Ramos (cell line): ENCODE results near the gene RNF8.
"Not testable (repeated sequence)": the region's sequence is repeated elsewhere in the genome, so short reads cannot be mapped to it uniquely, and the experiment has no call there.

Experiments used
- in situ Hi-C: fragments of 300-500 bp; cut with MboI; formaldehyde crosslinking; loops from one replicate; pipeline ENCODE4 v1.14.3; 2022; ENCODE audit warnings: low sequenced_read_pairs; ENCODE audit not compliant: unreplicated experiment

RNF8 gene

DNA sequence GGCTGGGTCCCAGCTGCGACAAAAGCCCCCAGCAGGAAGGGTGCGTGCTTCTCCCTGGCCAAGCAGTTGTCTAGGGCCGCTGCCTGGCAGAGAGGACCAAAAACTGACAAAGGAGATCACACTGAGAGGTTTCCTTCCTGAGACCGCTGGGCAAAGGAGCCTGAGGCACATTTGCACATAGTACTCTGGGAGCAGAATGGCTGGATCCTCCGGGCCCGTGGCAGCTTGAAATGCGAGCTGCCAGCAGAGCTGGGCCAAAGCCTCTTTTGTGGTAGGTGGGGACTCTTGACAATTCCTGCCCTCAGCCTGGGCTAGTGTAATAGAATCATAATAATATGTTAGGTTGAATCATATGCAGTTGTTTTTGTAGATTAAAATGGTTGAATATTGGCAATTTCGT, 33.1 kb upstream of the RNF8 start:
- in situ Hi-C loops = no loop called here

DNA sequence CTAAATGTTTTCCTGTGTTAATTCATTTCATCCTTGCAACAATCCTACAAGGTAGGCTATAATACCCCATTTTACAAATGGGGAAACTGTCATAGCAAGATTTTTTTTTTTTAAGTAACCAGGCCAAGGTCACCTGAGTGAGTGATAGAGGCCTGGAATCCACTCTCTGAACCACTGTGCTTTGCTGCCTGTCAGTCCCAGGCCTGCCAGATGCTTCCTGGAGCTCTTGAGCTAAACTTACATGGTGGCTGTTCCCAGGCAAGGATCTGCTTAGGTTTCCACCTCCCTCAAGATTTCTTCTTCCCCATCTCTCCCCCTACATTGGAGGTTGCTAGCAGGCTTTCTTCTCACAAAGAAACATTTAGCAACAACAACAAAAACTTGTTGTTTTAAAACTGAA, 32.7 kb upstream of the RNF8 start:
- in situ Hi-C loops = no loop called here

DNA sequence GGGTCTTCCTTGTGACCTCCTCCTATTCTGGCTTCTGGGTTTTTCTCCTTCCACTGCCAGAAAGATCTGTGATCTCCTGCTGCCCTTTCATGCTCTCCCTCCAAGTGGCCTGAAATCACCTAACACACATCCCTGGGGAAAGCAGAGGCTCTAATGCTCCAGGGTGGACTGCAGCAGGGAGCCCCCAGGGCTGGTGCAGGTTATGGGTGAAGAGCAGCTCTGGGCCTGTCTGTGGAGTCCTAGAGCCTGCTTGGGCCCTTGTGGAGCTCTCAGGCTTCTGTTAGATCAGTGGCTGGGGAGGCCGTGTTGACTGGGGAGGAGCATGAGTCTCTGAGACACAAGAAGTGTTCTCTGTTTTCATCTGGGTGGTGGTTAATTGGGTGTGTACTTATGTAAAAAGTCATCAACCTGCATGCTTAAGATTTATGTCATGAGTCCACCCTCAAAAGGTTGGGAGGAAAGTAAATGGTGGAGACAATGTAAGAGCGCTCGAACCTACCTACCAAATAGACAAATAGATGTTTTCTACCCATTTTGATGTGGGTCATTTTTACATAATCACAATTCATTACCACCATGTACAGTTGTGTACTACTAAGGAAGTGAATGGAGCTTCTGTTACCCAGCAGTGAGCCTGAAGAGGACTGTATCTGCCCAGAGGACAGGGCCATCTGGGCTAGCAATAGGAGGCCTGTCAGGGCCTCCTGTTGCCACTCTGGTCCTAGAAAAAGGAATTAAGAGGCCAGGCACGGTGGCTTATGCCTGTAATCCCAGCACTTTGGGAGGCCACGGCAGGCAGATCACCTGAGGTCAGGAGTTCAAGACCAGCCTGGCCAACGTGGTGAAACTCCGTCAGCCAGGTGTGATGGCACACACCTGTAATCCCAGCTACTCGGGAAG, 32.0 kb upstream of the RNF8 start:
- in situ Hi-C loops = no loop called here

DNA sequence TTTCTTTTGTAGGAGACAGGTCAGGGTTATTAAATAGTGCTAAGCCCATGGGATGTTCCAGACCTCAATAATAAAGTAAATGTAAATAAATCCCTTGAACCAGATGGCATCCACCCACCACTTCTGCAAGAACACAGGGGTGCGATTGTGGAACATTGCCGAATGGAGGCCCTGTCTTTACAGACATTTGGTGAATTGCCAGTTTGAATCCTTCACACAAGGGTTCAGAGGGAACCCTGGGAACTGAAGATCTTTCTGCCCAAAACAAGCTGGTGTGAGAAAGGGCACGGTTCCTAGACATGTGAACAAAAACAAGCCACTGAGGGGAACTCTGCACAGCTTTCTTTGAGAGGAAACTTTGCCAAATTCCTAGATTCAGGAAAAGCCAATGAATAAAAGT, 30.2 kb upstream of the RNF8 start:
- in situ Hi-C loops = no loop called here

DNA sequence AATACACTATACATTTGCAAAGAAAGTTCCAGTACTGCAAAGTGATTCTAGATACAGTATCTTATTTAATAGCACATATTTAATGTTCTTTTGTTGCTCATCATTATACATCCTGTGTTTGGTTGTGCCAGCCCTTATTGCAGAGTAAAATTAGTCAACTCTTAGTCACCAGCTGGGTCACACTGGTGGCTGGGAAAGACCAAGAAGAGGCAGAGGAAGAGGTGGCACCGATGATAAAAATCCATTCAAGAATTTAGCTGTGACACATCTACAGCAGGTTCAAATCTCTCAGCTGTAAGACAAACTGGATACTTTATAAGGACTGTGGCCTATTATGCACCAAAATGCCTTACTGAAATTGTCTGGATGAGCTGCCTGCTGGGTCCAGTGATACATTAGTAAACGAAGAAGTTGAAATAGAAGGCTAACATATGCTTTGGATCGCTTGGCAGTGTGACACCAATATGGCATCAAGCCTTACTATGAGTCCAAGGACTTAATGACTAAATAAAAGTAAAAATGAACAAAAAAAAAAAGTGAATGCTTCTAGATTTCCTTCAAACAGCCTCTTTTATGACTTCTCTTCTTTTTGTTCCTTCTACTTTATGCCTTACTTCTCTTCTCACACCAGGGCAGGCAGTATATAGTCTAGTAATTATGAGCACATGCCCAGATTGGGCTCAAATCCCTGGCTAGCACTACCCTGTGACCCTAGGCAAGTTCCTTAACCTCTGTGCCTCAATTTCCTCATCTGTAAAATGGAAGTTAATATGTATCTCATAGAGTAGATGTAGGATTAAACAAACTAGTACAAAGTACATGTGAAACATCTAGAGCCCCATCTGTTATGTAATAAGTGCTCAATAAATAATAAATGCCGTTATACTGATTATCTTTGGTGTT, 29.4 kb upstream of the RNF8 start:
- in situ Hi-C loops = no loop called here

DNA sequence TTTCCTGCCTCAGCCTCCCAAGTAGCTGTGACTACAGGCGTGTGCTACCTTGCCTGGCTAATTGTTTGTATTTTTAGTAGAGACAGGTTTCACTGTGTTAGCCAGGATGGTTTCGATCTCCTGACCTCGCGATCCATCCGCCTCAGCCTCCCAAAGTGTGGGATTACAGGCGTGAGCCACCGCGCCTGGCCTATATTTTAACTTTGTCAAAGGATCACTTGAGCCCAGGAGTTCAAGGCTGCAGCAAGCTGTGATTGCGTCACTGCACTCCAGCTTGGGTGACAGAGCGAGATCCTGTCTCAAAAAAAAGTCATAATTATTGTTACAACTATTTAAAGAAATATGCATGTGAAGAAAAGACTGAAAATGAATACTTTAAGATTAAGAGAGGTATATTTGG, 23.4 kb upstream of the RNF8 start:
- in situ Hi-C loops = not testable (repeated sequence)

DNA sequence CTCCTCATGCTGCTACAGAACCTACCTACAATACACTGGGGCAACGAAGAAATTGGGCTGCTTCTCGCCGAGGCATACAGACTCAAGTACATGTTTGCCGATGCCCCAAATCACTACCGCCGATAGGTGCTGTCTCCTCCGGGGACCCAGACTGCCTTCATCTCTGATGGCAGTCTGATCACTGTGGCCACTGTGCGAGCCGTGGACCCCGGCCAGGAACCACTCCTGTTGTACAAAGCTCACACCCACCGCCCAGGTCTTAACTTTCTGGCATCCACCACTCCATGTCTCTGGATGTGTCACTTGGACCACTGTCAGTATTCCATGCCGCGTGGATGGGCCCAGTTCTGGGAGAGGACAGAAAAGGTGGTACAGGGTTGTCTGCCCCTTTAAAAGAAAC, 22.7 kb upstream of the RNF8 start:
- in situ Hi-C loops = no loop called here

DNA sequence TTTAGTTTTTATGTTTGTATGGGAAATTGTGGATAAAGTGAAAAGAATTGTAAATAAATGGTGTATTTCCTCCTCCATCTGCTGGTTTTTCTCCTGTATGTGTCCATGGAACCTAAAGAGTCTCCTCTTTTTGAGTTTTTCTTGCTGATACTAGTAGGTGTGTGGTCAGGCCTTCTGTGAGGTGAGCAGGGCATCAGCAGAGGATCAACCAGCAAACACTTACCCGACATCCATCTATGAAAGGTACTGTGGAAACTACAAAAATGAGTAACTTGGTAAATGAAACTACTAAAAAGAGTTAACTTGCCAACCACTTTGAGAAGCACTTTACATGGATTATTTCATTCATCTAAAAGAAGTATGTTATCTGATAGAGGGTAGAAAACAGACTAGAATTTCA, 20.9 kb upstream of the RNF8 start:
- in situ Hi-C loops = no loop called here

DNA sequence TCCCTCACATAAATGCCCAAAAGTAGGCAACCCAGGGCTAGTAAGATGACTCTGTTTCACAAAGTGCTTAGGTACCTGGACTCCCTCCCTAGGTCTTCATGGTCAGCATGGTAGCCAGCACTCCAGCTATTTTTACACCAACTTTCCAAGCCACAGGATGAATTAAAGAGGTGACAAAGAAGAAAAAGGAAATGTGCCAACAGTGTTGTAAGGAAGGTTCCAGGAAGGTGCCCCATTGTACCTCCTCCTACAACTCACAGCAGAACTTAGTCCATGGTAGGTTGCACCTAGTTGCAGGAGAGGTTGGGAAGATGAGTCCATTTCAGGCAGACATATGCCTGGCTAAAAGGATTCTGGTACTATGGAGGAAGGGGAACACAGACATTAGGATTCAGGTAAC, 19.7 kb upstream of the RNF8 start:
- in situ Hi-C loops = no loop called here

DNA sequence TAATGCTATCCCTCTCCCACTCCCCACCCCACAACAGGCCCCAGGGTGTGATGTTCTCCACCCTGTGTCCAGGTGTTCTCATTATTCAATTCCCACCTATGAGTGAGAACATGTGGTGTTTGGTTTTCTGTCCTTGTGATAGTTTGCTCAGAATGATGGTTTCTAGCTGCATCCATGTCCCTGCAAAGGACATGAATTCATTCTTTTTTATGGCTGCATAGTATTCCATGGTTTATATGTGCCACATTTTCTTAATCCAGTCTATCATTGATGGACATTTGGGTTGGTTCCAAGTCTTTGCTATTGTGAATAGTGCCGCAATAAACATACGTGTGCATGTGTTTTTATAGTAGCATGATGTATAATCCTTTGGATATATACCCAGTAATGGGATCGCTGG, 15.5 kb upstream of the RNF8 start:
- in situ Hi-C loops = not testable (repeated sequence)

DNA sequence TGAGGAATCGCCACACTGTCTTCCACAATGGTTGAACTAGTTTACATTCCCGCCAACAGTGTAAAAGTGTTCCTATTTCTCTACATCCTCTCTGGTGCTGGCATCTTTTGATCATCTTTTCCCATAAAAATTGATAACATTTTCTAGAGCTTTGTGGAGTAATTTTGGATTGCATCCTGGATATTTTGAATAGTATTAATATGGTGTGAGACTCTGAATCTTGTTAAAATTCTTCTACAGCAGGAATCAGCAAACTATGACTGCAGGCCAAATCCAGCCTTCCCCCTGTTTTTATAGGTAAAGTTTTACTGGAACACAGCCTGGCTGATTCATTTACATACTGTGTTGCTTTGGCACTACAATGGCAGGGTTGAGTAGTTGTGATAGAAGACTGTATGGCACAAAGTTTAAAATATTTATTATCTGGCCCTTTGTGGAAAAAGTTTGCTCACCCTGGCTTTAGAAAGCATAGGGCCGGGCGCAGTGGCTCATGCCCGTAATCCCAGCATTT, 15.0 kb upstream of the RNF8 start:
- in situ Hi-C loops = no loop called here

DNA sequence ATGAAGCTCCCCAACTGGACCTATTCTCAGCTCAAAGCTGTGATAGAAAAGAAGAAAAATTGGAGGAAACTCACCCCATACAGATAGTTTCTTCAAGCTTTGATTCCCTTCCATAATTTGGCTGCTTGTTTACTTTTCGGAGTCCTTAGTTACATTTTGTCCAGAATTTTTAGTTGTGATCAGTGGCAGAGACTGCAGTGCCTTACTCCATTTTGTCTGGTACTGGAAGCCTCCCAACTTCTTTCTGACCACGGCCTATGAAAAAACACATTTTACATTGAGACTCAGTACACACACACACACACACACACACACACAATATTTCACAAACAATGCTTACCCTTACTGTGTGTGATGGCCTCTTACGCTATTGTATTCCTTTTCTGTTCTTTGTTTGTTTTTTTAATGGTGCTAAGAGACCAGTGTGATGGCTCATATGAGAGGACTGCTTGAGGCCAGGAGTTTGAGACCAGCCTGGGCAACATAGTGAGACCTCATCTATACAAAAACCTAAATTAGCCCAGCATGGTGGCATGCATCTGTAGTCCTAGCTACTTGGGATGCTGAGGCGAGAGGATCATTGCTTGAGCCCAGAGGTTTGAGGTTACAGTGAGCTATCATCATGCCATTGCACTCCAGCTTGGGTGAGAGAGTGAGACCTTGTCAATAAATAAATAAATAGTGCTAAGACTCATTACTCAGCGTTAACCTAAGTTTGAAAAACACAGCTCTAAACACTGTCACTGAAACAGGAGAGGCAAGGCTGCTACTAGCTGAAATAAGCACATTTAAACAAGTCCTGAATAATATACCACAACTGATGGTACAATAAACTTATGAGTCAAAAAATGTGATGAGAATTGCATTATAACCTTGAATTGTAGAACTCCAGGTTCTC, 13.8 kb upstream of the RNF8 start:
- in situ Hi-C loops = no loop called here

DNA sequence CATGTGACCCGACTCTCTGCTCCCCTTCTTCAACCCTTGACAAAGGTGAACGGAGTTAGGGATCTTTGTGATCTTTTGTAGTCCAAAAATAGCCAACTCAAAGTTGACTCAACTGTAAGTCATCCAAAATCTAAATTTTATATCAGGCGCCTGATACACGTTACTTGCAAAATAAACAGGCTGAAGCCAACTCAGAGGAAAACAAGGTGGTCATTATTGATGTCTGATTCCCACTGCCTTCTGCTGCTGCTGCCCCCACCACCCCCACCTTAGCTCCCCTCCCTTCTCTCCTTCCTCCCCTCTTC, 13.2 kb upstream of the RNF8 start:
- in situ Hi-C loops = no loop called here

DNA sequence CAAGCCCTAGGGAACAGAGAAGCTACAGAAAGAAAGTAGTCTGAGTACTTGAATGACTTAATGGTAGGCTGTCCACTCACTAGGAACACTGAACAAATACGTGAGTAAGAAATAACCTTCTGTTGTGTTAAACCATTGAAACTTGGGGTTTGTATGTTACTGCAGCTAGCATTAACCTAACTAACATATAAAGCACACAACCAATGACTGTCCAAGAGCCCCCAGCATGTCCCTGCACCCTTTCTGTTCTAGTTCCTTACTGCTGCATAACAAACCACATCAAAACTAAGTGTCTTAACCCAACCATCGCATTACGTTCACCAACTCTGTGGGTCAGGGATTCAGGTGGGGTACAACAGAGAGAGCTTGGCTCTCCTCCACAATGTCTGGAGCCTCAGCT, 10.5 kb upstream of the RNF8 start:
- in situ Hi-C loops = no loop called here

DNA sequence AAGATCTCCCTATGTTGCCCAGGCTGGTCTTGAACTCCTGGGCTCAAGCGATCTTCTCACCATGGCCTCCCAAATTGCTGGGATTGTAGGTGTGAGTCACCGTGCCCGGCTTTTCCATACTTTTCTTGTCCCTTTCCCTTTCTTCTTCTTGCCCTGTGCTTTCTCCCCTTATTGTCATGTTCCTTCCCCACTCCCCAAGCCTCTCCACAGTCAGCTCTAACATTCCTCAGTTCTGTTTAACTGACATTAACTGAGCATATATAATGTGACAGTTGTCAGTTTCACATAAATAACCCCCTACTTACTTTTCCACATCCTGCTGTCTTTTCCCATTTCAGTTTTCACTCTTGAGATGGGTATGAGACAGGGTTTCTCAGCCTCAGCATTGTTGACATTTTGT, 9.5 kb upstream of the RNF8 start:
- in situ Hi-C loops = no loop called here

DNA sequence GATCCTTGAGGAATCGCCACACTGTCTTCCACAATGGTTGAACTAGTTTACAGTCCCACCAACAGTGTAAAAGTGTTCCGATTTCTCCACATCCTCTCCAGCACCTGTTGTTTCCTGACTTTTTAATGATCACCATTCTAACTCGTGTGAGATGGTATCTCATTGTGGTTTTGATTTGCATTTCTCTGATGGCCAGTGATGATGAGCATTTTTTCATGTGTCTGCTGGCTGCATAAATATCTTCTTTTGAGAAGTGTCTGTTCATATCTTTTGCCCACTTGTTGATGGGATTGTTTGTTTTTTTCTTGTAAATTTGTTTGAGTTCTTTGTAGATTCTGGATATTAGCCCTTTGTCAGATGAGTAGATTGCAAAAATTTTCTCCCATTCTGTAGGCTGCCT, 8.0 kb upstream of the RNF8 start:
- in situ Hi-C loops = not testable (repeated sequence)

DNA sequence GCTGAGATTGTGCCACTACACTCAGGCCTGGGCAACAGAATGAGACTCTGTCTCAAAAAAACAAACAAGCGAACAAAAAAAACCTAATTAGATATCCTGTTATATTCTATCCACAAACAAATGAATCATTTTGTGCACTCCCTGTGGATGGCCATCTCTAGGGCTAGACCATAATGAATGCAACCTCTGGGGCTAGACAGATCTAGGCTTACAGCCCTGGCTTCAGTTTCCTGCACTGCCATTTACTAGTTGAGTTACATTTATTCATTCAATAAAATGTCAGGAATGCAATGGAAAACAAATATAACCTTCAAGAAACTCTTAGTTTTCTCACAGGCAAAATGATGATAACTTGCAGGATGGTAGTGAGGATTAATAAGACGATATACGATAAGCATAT, 6.6 kb upstream of the RNF8 start:
- in situ Hi-C loops = no loop called here

DNA sequence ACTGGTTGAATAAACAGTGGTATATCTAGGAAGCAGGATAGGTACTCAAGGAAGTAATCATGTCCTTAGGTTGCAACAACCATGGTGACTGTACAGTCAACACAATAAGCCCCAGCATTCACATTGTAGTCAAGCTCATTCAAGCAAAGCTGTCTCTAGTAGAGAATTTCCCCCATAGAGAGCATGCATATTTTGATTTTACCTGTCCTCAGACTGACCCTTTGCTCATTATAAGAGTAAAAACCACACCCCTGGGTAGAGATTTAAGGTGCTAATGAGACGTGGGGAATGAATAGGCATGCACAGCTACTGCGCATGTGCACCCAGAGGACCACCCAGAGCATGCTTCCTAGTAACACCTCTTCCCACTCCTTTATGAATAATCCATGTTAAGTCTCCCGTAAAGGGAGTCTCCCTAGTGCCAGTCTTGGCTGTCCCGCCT, 6.1 kb upstream of the RNF8 start:
- in situ Hi-C loops = no loop called here

DNA sequence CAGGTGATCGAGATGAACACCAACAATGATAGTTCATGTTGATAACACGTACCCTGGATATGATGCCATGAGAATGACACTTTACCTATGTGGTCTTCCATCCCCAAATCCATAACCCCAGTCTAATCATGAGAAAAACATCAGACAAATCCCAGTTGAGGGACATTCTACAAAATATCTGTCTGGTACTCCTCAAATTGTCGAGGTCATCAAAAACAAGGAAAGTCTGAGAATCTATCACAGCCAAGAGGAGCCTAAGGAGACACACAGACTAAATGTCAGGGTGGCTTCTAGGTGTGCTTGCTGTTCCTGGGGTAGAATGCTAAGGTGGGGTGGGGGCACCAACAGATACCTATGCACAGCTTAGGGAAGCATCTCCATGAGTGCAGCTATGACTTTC, 2.8 kb upstream of the RNF8 start:
- in situ Hi-C loops = no loop called here

DNA sequence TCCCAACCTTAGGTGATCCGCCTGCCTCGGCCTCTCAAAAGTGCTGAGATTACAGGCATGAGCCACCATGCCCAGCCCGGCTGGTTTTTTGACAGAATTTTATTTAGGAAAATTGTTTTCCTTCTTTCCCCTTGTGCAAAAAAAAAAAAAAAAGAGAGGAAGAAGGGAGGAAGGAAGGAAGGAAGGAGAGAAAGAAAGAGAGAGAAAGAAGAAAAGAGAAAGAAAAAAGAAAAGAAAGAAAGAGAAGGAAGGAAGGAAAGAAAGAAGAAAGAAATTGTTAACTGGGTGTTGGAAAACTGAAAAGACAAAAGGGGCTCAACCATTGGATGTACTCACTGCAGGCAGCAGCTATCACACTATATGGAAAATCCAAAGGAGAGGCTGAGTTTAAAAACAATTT, 1.4 kb upstream of the RNF8 start:
- in situ Hi-C loops = no loop called here
